ENCODE data around the gene RUFY4.

DNA sequence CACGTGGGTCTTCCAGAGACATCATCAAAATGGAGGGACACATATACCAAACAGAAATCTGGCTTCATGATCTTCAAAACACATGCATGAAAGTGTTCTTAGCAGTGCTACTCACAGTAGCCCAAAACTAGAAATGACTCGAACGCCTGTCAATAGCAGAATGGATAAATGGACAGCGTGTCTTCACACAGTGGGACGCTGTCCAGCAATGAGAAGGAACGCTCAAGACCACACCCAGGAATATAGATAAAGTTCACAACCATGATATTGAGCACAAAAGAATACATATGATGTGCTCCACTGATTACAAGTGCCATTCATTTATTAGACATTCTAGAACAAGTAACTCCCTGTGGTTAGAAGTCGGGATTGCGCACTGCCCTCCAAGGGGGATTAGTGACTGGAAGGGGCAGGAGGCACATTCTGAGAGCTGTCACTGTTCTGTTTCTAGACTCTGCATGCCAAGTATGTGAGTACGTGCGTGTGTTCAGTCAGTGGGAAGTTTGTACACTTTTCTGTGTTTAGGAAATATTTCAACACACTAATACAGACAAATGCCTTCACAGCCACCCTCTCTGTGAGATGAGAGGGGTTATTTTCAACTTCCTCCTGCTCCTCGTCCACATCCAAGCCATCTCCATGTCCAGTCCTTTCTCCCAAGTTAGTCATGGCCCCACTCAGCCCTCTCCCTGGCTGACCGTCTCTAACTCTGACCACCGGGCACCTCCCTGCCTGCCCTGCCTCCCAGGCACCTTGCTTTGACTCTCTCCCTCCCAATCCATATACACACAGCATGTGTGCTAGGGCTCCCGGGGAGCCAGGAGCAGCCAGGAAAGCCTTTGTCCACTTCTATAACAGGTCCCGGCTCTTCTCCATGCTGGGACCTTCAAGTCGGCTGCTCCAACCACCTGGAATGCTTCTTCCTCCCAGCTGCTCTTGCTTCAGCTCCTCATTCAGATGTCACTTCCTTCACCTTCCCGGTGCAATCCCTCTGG, 39.4 kb upstream of the RUFY4 start:
- TF ChIP-seq, protein P1, sequence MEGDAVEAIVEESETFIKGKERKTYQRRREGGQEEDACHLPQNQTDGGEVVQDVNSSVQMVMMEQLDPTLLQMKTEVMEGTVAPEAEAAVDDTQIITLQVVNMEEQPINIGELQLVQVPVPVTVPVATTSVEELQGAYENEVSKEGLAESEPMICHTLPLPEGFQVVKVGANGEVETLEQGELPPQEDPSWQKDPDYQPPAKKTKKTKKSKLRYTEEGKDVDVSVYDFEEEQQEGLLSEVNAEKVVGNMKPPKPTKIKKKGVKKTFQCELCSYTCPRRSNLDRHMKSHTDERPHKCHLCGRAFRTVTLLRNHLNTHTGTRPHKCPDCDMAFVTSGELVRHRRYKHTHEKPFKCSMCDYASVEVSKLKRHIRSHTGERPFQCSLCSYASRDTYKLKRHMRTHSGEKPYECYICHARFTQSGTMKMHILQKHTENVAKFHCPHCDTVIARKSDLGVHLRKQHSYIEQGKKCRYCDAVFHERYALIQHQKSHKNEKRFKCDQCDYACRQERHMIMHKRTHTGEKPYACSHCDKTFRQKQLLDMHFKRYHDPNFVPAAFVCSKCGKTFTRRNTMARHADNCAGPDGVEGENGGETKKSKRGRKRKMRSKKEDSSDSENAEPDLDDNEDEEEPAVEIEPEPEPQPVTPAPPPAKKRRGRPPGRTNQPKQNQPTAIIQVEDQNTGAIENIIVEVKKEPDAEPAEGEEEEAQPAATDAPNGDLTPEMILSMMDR (IDR thresholded peaks at IDR 0.05; ENCODE audit: low read length): no peak
- TF ChIP-seq EZH2 (IDR thresholded peaks at IDR 0.05; ENCODE audit: borderline replicate concordance, low read length): no peak

Data from OCI-LY1 (cell line).